Measurements from ENCODE around the gene HSDL1. TPM values are rescaled to one million over a fixed set of nuclear protein-coding genes. Genes with fewer than 3 reads are reported as not detected.

Gene HSDL1
- polyA plus RNA-seq, 1 donor from 2014 or later = 217 TPM

- peak overlapping the region; percentile 95 for H3K9ac ChIP-seq (ENCODE audit: low read length)
- no peaks in the 10 kb centered on the region for H3K27me3 ChIP-seq (ENCODE audit: insufficient read depth, low read depth, low read length)
- no peaks in the 10 kb centered on the region for H3F3A ChIP-seq (ENCODE audit: insufficient read depth, low read length, poor library complexity, severe bottlenecking)
- peaks cover 43% of the 10 kb centered on the region for H3K79me2 ChIP-seq (replicated peaks; ENCODE audit: insufficient read depth, low read length)
- no peaks in the 10 kb centered on the region for H3K9me3 ChIP-seq (ENCODE audit: low read length)
- H4K20me1 ChIP-seq (ENCODE audit: insufficient read depth) = no peaks in the 10 kb centered on the region
- no peaks in the 10 kb centered on the region for H3K9me2 ChIP-seq (ENCODE audit: insufficient read depth, low read length)
- H3K27ac ChIP-seq (ENCODE audit: low read length) = peak overlapping the region; percentile 94
- no peak for TF ChIP-seq EZH2 (IDR thresholded peaks at IDR 0.05; ENCODE audit: borderline replicate concordance, insufficient read depth, low read length, poor library complexity, severe bottlenecking)
- no peak for TF ChIP-seq TAF1 (IDR thresholded peaks at IDR 0.05; ENCODE audit: low read depth)
- no peak for TF ChIP-seq RAD21 (conservative IDR thresholded peaks at IDR 0.05)
- TF ChIP-seq POLR2AphosphoS5 (IDR thresholded peaks at IDR 0.05) = no peak
- TF ChIP-seq MXI1 (conservative IDR thresholded peaks at IDR 0.05; ENCODE audit: poor library complexity, severe bottlenecking) = no peak
- TF ChIP-seq EP300 (conservative IDR thresholded peaks at IDR 0.05; ENCODE audit: poor library complexity, severe bottlenecking) = no peak
- TF ChIP-seq REST (IDR thresholded peaks at IDR 0.05; ENCODE audit: borderline replicate concordance) = no peak
- no peak for TF ChIP-seq SMC3 (conservative IDR thresholded peaks at IDR 0.05; ENCODE audit: poor library complexity)
- no peak for TF ChIP-seq CTCF (IDR thresholded peaks at IDR 0.05; ENCODE audit: poor library complexity, severe bottlenecking)
- H2AFZ ChIP-seq (ENCODE audit: low read depth, low read length) = peak overlapping the region; percentile 60
- peak overlapping the region; percentile 97 for H3K4me3 ChIP-seq (ENCODE audit: low read length)
- peak overlapping the region; percentile 88 for H3K4me2 ChIP-seq (ENCODE audit: low read length)
- peaks cover 5% of the 10 kb centered on the region for H3K36me3 ChIP-seq (ENCODE audit: insufficient read depth, low read length)
Observed at GRCh38 chr16:84143784-84144199, 1.2 kb downstream of the HSDL1 start.

DNA sequence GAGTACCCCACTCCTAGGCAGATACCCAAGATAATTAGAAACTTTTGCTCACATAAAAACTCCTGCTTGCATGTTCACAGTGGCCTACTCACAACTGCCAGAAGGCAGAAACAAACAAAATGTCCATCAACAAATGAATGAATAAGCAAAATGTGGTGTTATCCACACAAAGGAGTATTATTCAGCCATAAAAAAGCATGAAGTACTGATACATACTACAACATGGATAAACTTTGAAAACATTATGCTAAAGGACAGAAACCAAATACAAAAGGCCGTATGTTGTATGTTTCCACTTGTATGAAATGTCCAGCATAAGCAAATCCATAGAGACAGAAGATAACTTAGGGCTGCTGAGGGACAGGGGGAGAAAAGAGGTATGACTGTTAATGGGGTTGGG is 1.9 kb downstream of the HSDL1 start:
- no peaks in the 10 kb centered on the region for H3K9me3 ChIP-seq (ENCODE audit: low read length)
- H3K9ac ChIP-seq (ENCODE audit: low read length) = peak overlapping the region; percentile 95
- no peaks in the 10 kb centered on the region for H3K27me3 ChIP-seq (ENCODE audit: insufficient read depth, low read depth, low read length)
- H3K4me3 ChIP-seq (ENCODE audit: low read length) = peak overlapping the region; percentile 97
- no peak overlapping the region for H2AFZ ChIP-seq (ENCODE audit: low read depth, low read length)
- H4K20me1 ChIP-seq (ENCODE audit: insufficient read depth) = no peaks in the 10 kb centered on the region
- no peak for TF ChIP-seq TAF1 (IDR thresholded peaks at IDR 0.05; ENCODE audit: low read depth)
- TF ChIP-seq EP300 (conservative IDR thresholded peaks at IDR 0.05; ENCODE audit: poor library complexity, severe bottlenecking) = no peak
- no peak for TF ChIP-seq EZH2 (IDR thresholded peaks at IDR 0.05; ENCODE audit: borderline replicate concordance, insufficient read depth, low read length, poor library complexity, severe bottlenecking)
- TF ChIP-seq POLR2AphosphoS5 (IDR thresholded peaks at IDR 0.05) = no peak
- no peak for TF ChIP-seq RAD21 (conservative IDR thresholded peaks at IDR 0.05)
- TF ChIP-seq MXI1 (conservative IDR thresholded peaks at IDR 0.05; ENCODE audit: poor library complexity, severe bottlenecking) = no peak
- no peak for TF ChIP-seq CTCF (IDR thresholded peaks at IDR 0.05; ENCODE audit: poor library complexity, severe bottlenecking)
- TF ChIP-seq REST (IDR thresholded peaks at IDR 0.05; ENCODE audit: borderline replicate concordance) = no peak
- no peak for TF ChIP-seq SMC3 (conservative IDR thresholded peaks at IDR 0.05; ENCODE audit: poor library complexity)
- H3K79me2 ChIP-seq (replicated peaks; ENCODE audit: insufficient read depth, low read length) = peaks cover 50% of the 10 kb centered on the region
- H3K9me2 ChIP-seq (ENCODE audit: insufficient read depth, low read length) = no peaks in the 10 kb centered on the region
- H3F3A ChIP-seq (ENCODE audit: insufficient read depth, low read length, poor library complexity, severe bottlenecking) = no peaks in the 10 kb centered on the region
- no peak overlapping the region for H3K27ac ChIP-seq (ENCODE audit: low read length)
- peaks cover 5% of the 10 kb centered on the region for H3K36me3 ChIP-seq (ENCODE audit: insufficient read depth, low read length)
- peak overlapping the region; percentile 88 for H3K4me2 ChIP-seq (ENCODE audit: low read length)
